ENCODE measurements around the gene HIVEP2.

The HIVEP2 gene

GRCh38 chr6:142900227-142900971, 44.6 kb downstream of the HIVEP2 start:
- TF ChIP-seq CTCF (IDR thresholded peaks at IDR 0.05; ENCODE audit: low read depth, low read length, missing control alignments): no peak
- in situ Hi-C loops (cut with HindIII; ENCODE audit: low sequenced_read_pairs): no loop called here
- DNase-seq (ENCODE audit: low read depth): no peak
- no peak overlapping the region for H3K4me3 ChIP-seq (ENCODE audit: low read depth, low read length)

GRCh38 chr6:142898927-142899895, 45.8 kb downstream of the HIVEP2 start:
- TF ChIP-seq CTCF (IDR thresholded peaks at IDR 0.05; ENCODE audit: low read depth, low read length, missing control alignments): no peak
- DNase-seq (ENCODE audit: low read depth): no peak
- in situ Hi-C loops (cut with HindIII; ENCODE audit: low sequenced_read_pairs): no loop called here
- H3K4me3 ChIP-seq (ENCODE audit: low read depth, low read length): no peak overlapping the region

DNA sequence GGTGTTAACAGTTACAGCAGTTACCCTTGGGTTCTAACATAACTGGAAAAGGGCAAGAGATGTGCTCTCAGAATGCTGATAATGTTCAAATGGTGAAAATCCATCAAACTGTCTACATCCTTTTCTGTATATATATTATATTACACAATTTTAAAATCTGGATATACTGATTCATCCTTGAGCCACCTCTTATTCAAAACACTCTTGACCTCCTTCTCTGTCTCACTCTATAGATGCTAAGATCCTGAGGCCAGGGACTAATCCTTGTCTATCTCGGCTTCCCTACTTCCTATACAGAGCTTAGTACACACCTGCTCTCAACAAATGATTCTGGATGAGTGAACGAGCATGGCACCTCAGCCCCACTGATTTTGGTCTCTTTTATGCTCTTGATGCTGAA, 47.3 kb downstream of the HIVEP2 start:
- in situ Hi-C loops (cut with HindIII; ENCODE audit: low sequenced_read_pairs): no loop called here

GRCh38 chr6:142896732-142897131, 48.2 kb downstream of the HIVEP2 start:
- TF ChIP-seq CTCF (IDR thresholded peaks at IDR 0.05; ENCODE audit: low read depth, low read length, missing control alignments): no peak

More for the DNA sequence above, 47.3 kb downstream of the HIVEP2 start:
- no peak overlapping the region for H3K4me3 ChIP-seq (ENCODE audit: low read depth, low read length)
- no peak for TF ChIP-seq CTCF (IDR thresholded peaks at IDR 0.05; ENCODE audit: low read depth, low read length, missing control alignments)
- DNase-seq (ENCODE audit: low read depth): no peak

DNA sequence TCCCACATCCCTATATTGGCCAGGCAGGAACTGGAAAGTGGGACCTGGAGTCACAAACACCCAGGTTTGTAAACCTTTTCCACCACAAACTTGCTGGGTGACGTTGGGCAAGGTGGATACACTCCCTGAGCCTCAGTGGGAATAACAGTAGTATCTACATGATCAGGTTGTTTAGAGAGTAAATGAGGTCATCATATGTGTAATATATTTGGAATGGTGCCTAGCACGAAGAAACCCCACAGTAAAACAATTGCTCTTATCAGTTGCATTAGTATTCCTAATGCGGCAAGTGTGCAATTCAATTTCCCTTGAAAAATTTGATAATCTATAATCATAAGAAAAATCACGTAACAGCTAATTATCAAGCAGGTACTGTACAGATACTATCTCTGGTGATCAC, 51.9 kb downstream of the HIVEP2 start:
- in situ Hi-C loops (cut with HindIII; ENCODE audit: low sequenced_read_pairs): no loop called here
- DNase-seq (ENCODE audit: low read depth): no peak

More at GRCh38 chr6:142896732-142897131, 48.2 kb downstream of the HIVEP2 start:
- in situ Hi-C loops (cut with HindIII; ENCODE audit: low sequenced_read_pairs): no loop called here
- no peak for DNase-seq (ENCODE audit: low read depth)
- no peak overlapping the region for H3K4me3 ChIP-seq (ENCODE audit: low read depth, low read length)

More for the DNA sequence above, 51.9 kb downstream of the HIVEP2 start:
- H3K4me3 ChIP-seq (ENCODE audit: low read depth, low read length): no peak overlapping the region
- no peak for TF ChIP-seq CTCF (IDR thresholded peaks at IDR 0.05; ENCODE audit: low read depth, low read length, missing control alignments)
